BJ (cell line): ENCODE data around the gene HBS1L. TPM values are rescaled to one million over a fixed set of nuclear protein-coding genes. Genes with fewer than 3 reads are reported as not detected.

Source experiments
- CTCF ChIA-PET: fragments of 350-600 bp; formaldehyde crosslinking; extraction: SDS; loops from one replicate; lab custom pipeline; 2021; ENCODE audit warnings: antibody characterized with exemption, inconsistent platforms; lab: Yijun Ruan, JAX
- POLR2A ChIA-PET: fragments of 300-600 bp; sonication (Branson Sonifier 250); formaldehyde crosslinking; extraction: SDS; loops from one replicate; lab custom pipeline; 2021; ENCODE audit warnings: antibody characterized with exemption; lab: Charles Lee
- DNase-seq: peaks from one replicate; pipeline ENCODE4 v3.0.0-alpha.2; 2011; ENCODE audit warnings: low read depth
- H3K27me3 ChIP-seq: 2 replicates; pipeline ENCODE4 v1.6.0; 2011; ENCODE audit warnings: low read length; ENCODE audit not compliant: control insufficient read depth, insufficient read depth
- H3K36me3 ChIP-seq: 2 replicates; pipeline ENCODE4 v1.5.1; 2011; ENCODE audit warnings: low read length; ENCODE audit not compliant: control insufficient read depth, insufficient read depth
- H3K4me3 ChIP-seq: 2 replicates; pipeline ENCODE4 v1.5.1; 2011; ENCODE audit warnings: low read depth, mild to moderate bottlenecking, control low read depth, low read length
- polyA plus RNA-seq: library from polyadenylated mRNA; depleted of rRNA; stranded (reverse); fragments of >200 nt; gene quantifications from 2 replicates; pipeline ENCODE4 v1.2.3, GENCODE V29; 2011
- TF ChIP-seq, protein P1 (sequence below): IDR thresholded peaks from 2 replicates; pipeline ENCODE4 v1.5.1; 2011; ENCODE audit warnings: low read depth, mild to moderate bottlenecking, control low read depth, inconsistent platforms, low read length, moderate library complexity; ENCODE audit not compliant: insufficient read depth

HBS1L gene
- polyA plus RNA-seq, 1 experiment = 44.3 TPM

DNA sequence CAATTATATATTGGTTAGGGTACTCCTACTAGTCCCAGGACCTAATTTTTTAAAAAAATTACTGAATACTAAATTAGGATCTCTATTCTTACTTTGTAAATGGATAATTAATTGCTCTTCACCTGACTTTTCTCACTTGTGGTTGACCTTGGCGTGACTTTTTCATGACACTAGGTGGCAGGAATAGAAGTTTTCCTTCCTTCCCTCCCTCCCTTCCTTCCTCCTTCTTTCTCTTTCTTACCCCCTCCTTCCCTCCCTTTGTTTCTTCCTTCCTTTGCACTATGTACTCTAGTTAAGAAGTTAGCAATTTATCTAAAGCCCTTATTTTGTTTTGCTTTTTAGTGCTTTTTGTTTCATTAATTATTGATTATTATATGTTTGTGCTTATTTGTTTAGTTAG, 20.4 kb upstream of the HBS1L start:
- ChIA-PET POLR2A (no interaction called here), CTCF (interaction anchor here (0.6 kb wide), 1 partner anchor 11 kb away, joined by 3 read pairs; no protein-coding TSS in a partner anchor)
- DNase-seq = no peak
- TF ChIP-seq, protein P1, sequence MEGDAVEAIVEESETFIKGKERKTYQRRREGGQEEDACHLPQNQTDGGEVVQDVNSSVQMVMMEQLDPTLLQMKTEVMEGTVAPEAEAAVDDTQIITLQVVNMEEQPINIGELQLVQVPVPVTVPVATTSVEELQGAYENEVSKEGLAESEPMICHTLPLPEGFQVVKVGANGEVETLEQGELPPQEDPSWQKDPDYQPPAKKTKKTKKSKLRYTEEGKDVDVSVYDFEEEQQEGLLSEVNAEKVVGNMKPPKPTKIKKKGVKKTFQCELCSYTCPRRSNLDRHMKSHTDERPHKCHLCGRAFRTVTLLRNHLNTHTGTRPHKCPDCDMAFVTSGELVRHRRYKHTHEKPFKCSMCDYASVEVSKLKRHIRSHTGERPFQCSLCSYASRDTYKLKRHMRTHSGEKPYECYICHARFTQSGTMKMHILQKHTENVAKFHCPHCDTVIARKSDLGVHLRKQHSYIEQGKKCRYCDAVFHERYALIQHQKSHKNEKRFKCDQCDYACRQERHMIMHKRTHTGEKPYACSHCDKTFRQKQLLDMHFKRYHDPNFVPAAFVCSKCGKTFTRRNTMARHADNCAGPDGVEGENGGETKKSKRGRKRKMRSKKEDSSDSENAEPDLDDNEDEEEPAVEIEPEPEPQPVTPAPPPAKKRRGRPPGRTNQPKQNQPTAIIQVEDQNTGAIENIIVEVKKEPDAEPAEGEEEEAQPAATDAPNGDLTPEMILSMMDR = no peak
- H3K4me3 ChIP-seq = no peak overlapping the region
- H3K36me3 ChIP-seq = no peaks in the 10 kb centered on the region
- 0 out of 2 replicates have a peak, but pooled peaks cover 5% of the 10 kb centered on the region for H3K27me3 ChIP-seq

DNA sequence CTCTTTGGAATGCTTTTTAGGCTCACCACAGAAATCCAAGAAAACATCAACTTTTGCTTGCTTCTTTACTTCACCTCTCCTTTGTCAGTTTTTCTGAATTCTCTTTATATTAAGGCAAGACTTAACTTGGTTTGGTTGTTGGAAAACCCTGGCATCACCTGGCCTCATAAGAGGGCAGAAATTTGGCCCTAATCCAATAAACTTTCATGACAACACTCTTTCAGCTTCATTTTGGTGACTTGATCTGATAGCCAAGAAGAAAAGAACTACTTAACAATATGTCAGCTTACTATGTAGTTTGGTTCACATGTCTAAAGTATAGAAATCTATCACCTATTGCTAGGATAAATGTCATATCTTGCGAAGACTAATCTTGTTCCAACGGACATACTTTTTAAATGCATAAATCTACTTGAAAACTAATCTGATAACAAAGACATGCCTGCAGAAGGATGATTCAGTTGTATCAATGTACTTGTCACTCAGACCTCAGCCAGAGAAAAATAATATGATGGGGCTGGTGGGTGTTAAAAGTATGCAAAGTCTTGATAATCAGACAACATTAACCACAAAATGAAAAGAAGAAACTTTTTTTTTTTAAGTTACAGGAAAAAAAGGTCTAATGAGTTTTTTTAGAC, 19.3 kb upstream of the HBS1L start:
- ChIA-PET CTCF (no interaction called here), POLR2A (no interaction called here)
- TF ChIP-seq, protein P1 = no peak
- Histone ChIP-seq H3K36me3 (no peaks in the 10 kb centered on the region), H3K4me3 (no peak overlapping the region), H3K27me3 (0 out of 2 replicates have a peak, but pooled peaks cover 5% of the 10 kb centered on the region)
- DNase-seq = no peak

DNA sequence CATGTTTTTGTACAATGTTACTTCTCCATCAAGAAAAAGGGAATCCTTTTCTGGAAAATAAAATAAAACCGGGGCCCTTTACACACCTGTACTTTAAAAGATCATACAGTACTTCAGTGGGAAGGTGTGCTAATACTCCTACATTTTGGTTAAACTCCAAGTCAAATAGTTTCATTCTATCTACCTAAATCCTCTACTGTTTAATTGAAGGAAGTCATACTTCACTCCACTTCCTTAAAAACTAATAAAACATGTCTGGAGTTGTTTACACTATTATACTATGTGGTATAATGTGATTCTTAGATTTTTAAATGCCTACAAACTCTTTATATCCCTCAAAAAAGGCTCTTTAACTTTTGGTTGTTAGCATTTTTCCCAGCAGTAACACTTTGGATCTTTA, 18.6 kb upstream of the HBS1L start:
- POLR2A ChIA-PET = no interaction called here
- Histone ChIP-seq H3K4me3 (no peak overlapping the region), H3K27me3 (0 out of 2 replicates have a peak, but pooled peaks cover 4% of the 10 kb centered on the region), H3K36me3 (no peaks in the 10 kb centered on the region)
- DNase-seq = no peak
- TF ChIP-seq, protein P1 = no peak
- CTCF ChIA-PET = no interaction called here

DNA sequence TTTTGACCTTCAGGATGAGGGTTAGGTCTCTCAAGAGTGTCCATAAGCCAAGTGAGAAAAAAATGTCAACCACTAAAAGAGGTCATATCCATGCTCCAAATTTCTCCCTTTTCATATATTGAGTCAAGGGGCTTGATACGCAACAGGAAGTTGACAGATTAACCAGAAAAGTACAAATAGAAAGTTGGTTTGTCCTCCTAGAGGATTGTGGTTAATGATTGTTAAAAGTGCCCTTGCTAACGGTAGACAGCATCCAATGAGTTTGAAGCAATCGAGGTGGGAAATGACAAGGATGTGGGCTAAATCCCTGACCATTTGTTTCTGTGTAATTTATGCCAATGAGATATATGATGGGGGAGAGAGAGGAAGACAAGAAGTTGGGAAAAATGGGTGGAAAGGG, 18.1 kb upstream of the HBS1L start:
- TF ChIP-seq, protein P1 = no peak
- Histone ChIP-seq H3K27me3 (0 out of 2 replicates have a peak, but pooled peaks cover 2% of the 10 kb centered on the region), H3K36me3 (no peaks in the 10 kb centered on the region), H3K4me3 (no peak overlapping the region)
- ChIA-PET CTCF (no interaction called here), POLR2A (no interaction called here)
- no peak for DNase-seq

DNA sequence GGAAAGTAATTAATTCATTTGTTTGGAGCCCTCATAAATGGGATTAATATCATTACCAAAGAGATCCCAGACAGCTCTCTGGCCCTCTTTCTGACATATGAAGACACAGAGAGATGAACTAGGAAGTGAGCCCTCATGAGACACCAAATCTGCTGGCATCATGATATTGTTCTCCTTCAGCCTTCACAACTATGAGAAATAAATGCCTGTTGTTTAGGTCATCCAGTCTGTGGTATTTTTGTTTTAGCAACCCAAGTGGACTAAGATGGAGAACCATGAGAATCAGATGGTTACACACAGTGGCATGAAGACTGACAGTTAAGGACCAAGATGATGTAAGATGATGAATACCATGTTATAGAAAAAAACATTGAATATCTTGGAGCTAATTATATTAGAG, 16.9 kb upstream of the HBS1L start:
- no peak for DNase-seq
- no peak overlapping the region for H3K4me3 ChIP-seq
- ChIA-PET CTCF (interaction anchor here (0.6 to 1.0 kb wide), 2 partner anchors 10 to 17 kb away, joined by 3 to 8 read pairs; partner anchors contain the start of gene HBS1L), POLR2A (no interaction called here)
- no peaks in the 10 kb centered on the region for H3K36me3 ChIP-seq
- no peaks in the 10 kb centered on the region for H3K27me3 ChIP-seq
- TF ChIP-seq, protein P1 = no peak
